ENCODE measurements around the gene MAN2A2.

MAN2A2 gene

DNA sequence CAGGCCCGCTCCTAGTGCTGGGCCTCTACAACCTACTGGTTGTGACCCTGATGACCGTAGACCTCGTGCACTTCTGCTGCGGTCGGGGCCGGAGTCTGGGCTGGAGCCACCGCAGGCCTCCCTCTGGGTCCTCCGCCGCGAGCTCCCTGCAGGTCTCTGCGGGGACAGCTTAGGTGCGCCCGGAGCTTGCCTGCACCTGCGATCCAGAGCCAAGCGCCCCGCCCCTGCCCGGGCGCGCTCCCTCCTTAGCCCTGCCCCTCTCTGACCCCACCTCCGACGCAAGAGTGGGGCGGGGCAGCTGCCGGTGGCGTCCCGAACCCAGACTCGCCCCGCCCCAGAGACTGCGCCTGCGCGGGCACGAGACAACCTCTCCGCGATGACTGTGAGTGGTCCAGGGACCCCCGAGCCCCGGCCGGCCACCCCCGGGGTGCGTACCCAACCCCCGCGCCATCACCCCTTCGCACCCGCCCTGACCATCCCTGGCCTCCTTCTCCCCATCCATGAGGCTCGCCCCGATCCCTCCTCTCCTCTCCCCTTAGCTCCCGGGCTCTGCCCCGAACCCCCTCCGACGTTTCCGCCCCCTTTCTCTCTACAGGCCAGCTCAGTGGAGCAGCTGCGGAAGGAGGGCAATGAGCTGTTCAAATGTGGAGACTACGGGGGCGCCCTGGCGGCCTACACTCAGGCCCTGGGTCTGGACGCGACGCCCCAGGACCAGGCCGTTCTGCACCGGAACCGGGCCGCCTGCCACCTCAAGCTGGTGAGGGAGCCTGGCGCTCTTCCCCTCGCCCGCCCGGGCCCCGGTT lies 32.0 kb downstream of the MAN2A2 start, which contains the start of gene UNC45A:
Gene UNC45A (plus strand): TSS at position 337 of the 803 bp plus-strand sequence. CDS start 40 bp downstream, at position 377.
- CTCF ChIA-PET, result interaction anchor here (0.5 to 8.1 kb wide), 18 partner anchors 9 to 615 kb away, joined by 3 to 160 read pairs (median 6); partner anchors contain the start of genes MAN2A2 and RCCD1
- Mint-ChIP-seq H3K9me3 (no peaks in the 10 kb centered on the region), H3K4me3 (peak within 1 kb of the TSS; percentile 83), H3K27me3 (no peaks in the 10 kb centered on the region), H3K27ac (peak within 1 kb of the TSS; percentile 100), H3K4me1 (peaks cover 54% of the 10 kb centered on the region), H3K36me3 (peaks cover 24% of the 10 kb centered on the region)
- peak; percentile 97 for DNase-seq

DNA sequence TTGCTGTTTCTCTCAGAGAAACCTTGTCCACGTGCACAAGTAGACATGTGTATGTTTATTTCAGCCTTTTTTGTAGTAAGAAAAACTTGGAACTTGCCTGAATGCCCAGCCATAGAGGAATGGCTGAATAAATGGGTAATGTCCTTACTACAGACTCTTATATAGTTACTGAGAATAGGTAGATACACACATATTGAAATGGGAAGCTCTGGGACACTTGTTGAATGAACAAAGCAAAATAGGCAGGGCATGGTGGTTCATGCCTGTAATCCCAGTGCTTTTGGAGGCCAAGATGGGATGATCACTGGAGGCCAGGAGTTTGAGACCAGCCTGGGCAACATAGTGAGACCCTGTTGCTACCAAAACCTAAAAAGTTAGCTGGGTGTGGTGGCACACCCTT lies 33.7 kb downstream of the MAN2A2 start:
- CTCF ChIA-PET, result interaction anchor here (2.1 to 8.1 kb wide), 3 partner anchors 18 to 112 kb away, joined by 7 to 160 read pairs (median 77); partner anchors contain the start of genes MAN2A2 and RCCD1
- H3K36me3 Mint-ChIP-seq, result peaks cover 32% of the 10 kb centered on the region

GRCh38 chr15:90938261-90938660 lies 35.2 kb downstream of the MAN2A2 start:
- CTCF ChIA-PET, result no interaction called here
- H3K4me3 Mint-ChIP-seq, result no peak overlapping the region

More for the DNA sequence above, 33.7 kb downstream of the MAN2A2 start:
- H3K27ac Mint-ChIP-seq, result no peak overlapping the region
- no peaks in the 10 kb centered on the region for H3K27me3 Mint-ChIP-seq
- peak overlapping the region; percentile 83 for H3K4me3 Mint-ChIP-seq
- DNase-seq, result no peak
- H3K4me1 Mint-ChIP-seq, result peaks cover 40% of the 10 kb centered on the region
- no peaks in the 10 kb centered on the region for H3K9me3 Mint-ChIP-seq

GRCh38 chr15:90939756-90940155 lies 36.7 kb downstream of the MAN2A2 start:
- peaks cover 16% of the 10 kb centered on the region for H3K4me1 Mint-ChIP-seq
- no peaks in the 10 kb centered on the region for H3K9me3 Mint-ChIP-seq
- peaks cover 48% of the 10 kb centered on the region for H3K36me3 Mint-ChIP-seq
- no peaks in the 10 kb centered on the region for H3K27me3 Mint-ChIP-seq
- H3K27ac Mint-ChIP-seq, result no peak overlapping the region
- CTCF ChIA-PET, result interaction anchor here (0.7 to 1.3 kb wide), 4 partner anchors 8 to 444 kb away, joined by 3 to 5 read pairs (median 4); no protein-coding TSS in a partner anchor
- DNase-seq, result no peak
- H3K4me3 Mint-ChIP-seq, result no peak overlapping the region

More at GRCh38 chr15:90938261-90938660, 35.2 kb downstream of the MAN2A2 start:
- no peaks in the 10 kb centered on the region for H3K9me3 Mint-ChIP-seq
- H3K36me3 Mint-ChIP-seq, result peaks cover 42% of the 10 kb centered on the region
- no peaks in the 10 kb centered on the region for H3K27me3 Mint-ChIP-seq
- no peak for DNase-seq
- no peak overlapping the region for H3K27ac Mint-ChIP-seq
- peaks cover 31% of the 10 kb centered on the region for H3K4me1 Mint-ChIP-seq

DNA sequence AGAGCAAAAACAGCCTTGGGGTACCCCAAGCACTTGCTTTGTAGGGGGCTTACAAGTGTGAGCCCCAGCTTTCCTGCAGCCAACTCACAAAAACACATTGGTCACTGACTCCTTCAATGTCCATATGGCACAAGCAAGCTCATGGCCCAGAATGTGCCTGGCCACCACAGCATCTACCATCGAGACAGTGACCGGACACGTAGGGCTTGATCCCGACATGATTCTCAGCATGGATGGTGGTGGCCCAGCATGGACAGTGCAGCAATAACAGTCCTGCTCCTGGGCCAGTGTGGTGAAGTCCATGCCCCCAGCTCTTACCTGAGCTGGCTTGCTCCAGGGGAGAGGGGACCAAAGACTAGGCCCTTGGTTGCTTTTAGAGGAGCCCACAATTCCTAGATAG lies 37.9 kb downstream of the MAN2A2 start:
- Mint-ChIP-seq H3K27ac (no peak overlapping the region), H3K27me3 (no peaks in the 10 kb centered on the region), H3K36me3 (peaks cover 52% of the 10 kb centered on the region), H3K9me3 (no peaks in the 10 kb centered on the region), H3K4me1 (peaks cover 11% of the 10 kb centered on the region), H3K4me3 (no peak overlapping the region)
- CTCF ChIA-PET, result interaction anchor here (0.9 kb wide), 1 partner anchor 16 kb away, joined by 4 read pairs; no protein-coding TSS in a partner anchor
- no peak for DNase-seq

DNA sequence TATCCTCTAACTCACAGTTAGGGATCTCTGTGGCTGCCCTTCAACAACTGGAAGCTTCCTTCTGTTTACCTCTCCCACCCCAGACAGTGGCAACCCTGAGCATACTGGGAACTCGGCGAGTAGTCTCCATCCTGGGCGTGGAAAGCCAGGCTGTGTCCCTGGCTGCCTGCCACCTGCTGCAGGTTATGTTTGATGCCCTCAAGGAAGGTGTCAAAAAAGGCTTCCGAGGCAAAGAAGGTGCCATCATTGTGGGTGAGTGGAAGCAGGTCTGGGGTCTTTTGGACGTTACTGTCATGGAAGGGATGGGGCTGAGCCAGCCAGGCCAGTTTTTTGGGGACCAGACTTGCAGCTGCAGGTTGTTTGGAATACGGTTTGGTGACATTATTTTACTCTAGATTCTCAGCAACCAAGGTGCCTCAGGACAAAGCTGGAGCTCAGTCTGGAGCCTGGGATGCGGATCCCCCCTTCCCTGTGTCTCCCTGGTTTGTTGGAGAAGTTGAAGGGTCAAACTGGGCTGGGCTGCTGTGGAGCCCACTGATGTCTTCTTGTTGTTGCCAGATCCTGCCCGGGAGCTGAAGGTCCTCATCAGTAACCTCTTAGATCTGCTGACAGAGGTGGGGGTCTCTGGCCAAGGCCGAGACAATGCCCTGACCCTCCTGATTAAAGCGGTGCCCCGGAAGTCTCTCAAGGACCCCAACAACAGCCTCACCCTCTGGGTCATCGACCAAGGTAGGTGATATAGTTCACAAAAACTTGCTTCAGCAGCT lies 39.4 kb downstream of the MAN2A2 start:
- CTCF ChIA-PET, result interaction anchor here (0.8 to 1.3 kb wide), 3 partner anchors 10 to 107 kb away, joined by 3 to 4 read pairs (median 3); partner anchors contain the start of gene HDDC3
- no peaks in the 10 kb centered on the region for H3K4me1 Mint-ChIP-seq
- no peak overlapping the region for H3K4me3 Mint-ChIP-seq
- no peak overlapping the region for H3K27ac Mint-ChIP-seq
- H3K27me3 Mint-ChIP-seq, result no peaks in the 10 kb centered on the region
- peaks cover 52% of the 10 kb centered on the region for H3K36me3 Mint-ChIP-seq
- no peaks in the 10 kb centered on the region for H3K9me3 Mint-ChIP-seq
- DNase-seq, result no peak

DNA sequence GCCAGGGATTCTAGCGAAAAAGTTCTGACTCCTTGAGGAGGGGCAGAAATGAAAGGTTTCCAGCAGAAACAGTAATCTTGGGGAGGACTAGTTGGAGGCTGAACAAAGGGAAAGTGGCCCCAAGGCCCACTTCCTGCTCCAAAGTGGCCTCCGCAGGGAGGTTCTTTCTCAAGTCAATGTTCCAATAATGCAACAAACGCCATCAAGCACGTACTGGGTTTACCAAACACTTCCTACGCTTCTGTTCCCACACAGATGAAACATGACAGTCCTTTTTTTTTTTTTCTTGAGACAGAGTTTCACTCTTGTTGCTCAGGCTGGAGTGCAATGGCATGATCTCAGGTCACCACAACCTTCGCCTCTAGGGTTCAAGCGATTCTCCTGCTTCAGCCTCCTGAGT lies 42.0 kb downstream of the MAN2A2 start:
- Mint-ChIP-seq H3K4me1 (no peaks in the 10 kb centered on the region), H3K4me3 (no peak overlapping the region), H3K27me3 (no peaks in the 10 kb centered on the region), H3K36me3 (peaks cover 54% of the 10 kb centered on the region), H3K27ac (no peak overlapping the region), H3K9me3 (no peaks in the 10 kb centered on the region)
- CTCF ChIA-PET, result interaction anchor here (0.6 to 1.2 kb wide), 2 partner anchors 14 to 105 kb away, joined by 3 read pairs; no protein-coding TSS in a partner anchor
- DNase-seq, result no peak

GRCh38 chr15:90946538-90946937 lies 43.4 kb downstream of the MAN2A2 start:
- CTCF ChIA-PET, result interaction anchor here (1.2 to 3.2 kb wide), 2 partner anchors 12 to 103 kb away, joined by 3 to 16 read pairs; partner anchors contain the start of gene UNC45A
- Mint-ChIP-seq H3K36me3 (peaks cover 49% of the 10 kb centered on the region), H3K27me3 (no peaks in the 10 kb centered on the region), H3K27ac (no peak overlapping the region), H3K4me1 (no peaks in the 10 kb centered on the region), H3K4me3 (no peak overlapping the region), H3K9me3 (no peaks in the 10 kb centered on the region)
- no peak for DNase-seq

DNA sequence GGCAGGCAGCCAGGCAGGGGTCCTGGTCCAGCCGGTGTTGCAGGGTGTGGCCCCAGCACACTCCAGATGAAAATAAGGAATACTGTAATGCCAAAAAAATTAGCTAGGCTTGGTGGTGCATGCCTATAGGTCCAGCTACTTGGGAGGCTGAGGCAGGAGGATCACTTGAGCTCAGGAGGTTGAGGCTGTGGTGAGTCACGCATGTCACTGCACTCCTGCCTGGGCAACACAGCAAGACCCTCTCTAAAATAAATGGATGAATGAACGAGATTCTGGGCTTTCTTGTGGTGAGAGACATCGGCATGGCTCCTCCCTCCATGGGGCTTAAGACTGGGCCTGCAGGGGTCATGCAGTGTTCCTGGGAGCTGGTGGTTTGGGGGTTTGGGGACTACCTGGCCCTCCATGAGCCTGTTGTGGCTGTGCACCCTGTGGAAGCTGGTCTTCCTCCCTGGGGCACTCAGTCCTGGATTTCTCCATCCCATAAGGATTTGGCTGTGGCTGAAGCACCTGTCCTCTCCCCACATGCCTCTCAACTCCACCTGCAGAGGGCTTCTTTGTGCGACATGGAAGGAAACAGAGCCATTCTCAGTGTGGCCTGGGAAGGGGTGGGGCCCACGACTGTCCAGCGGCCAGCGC lies 44.0 kb downstream of the MAN2A2 start:
- Mint-ChIP-seq H3K27ac (no peak overlapping the region), H3K27me3 (no peaks in the 10 kb centered on the region), H3K36me3 (peaks cover 53% of the 10 kb centered on the region), H3K9me3 (no peaks in the 10 kb centered on the region), H3K4me3 (no peak overlapping the region), H3K4me1 (no peaks in the 10 kb centered on the region)
- DNase-seq, result no peak
- CTCF ChIA-PET, result interaction anchor here (3.2 kb wide), 1 partner anchor 12 kb away, joined by 16 read pairs; the partner anchor contains the start of gene UNC45A

DNA sequence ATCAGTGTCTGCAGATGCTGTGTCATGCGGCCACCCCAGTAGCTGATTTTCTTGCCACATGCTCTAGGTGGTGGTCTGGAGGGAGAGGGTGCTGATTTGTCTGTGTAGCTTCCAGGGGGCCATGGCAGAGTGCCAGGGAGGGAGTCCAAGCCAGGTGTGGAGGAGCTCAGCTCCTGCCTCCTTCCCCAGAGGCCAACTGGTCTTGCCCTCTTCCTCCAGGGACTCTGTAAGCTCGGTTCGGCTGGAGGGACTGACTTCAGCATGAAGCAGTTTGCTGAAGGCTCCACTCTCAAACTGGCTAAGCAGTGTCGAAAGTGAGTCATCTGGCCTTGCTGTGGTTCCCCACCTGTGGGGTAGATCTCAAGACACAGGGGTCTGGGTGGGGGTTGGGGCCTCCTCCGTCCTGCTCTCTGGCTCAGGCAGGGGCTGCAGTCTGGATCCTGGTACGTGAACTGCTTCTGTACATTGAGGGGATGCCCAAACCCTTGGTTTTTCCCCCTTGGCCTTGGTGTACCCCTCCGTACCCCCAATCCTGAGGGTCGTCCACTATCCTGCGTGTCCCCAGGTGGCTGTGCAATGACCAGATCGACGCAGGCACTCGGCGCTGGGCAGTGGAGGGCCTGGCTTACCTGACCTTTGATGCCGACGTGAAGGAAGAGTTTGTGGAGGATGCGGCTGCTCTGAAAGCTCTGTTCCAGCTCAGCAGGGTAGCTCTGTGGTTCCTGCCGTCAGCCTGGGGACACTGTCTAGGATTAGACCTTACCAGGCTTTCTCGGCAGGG lies 44.7 kb downstream of the MAN2A2 start:
- H3K27ac Mint-ChIP-seq, result no peak overlapping the region
- CTCF ChIA-PET, result interaction anchor here (1.1 to 3.2 kb wide), 3 partner anchors 13 to 102 kb away, joined by 3 to 16 read pairs (median 5); partner anchors contain the start of genes HDDC3 and UNC45A
- no peaks in the 10 kb centered on the region for H3K9me3 Mint-ChIP-seq
- H3K27me3 Mint-ChIP-seq, result no peaks in the 10 kb centered on the region
- DNase-seq, result no peak
- H3K4me3 Mint-ChIP-seq, result no peak overlapping the region
- no peaks in the 10 kb centered on the region for H3K4me1 Mint-ChIP-seq
- H3K36me3 Mint-ChIP-seq, result peaks cover 52% of the 10 kb centered on the region

DNA sequence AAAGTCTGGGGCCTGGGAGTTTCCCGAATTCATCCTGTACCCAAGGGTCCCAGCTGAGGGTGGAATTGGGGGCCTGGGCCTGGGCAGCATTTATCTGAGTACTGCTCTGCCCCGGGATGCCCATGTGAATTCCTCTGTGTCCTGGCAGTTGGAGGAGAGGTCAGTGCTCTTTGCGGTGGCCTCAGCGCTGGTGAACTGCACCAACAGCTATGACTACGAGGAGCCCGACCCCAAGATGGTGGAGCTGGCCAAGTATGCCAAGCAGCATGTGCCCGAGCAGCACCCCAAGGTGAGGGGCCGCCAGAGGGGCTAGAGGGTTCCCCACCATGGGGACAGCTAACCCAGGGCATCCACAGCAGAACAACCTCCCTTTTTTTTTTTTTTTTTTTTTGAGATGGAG lies 45.4 kb downstream of the MAN2A2 start:
- Mint-ChIP-seq H3K4me1 (peaks cover 2% of the 10 kb centered on the region), H3K27ac (no peak overlapping the region), H3K4me3 (no peak overlapping the region), H3K27me3 (no peaks in the 10 kb centered on the region), H3K9me3 (no peaks in the 10 kb centered on the region), H3K36me3 (peaks cover 55% of the 10 kb centered on the region)
- DNase-seq, result no peak
- CTCF ChIA-PET, result interaction anchor here (1.1 to 3.2 kb wide), 3 partner anchors 14 to 101 kb away, joined by 3 to 16 read pairs (median 5); partner anchors contain the start of genes HDDC3 and UNC45A

DNA sequence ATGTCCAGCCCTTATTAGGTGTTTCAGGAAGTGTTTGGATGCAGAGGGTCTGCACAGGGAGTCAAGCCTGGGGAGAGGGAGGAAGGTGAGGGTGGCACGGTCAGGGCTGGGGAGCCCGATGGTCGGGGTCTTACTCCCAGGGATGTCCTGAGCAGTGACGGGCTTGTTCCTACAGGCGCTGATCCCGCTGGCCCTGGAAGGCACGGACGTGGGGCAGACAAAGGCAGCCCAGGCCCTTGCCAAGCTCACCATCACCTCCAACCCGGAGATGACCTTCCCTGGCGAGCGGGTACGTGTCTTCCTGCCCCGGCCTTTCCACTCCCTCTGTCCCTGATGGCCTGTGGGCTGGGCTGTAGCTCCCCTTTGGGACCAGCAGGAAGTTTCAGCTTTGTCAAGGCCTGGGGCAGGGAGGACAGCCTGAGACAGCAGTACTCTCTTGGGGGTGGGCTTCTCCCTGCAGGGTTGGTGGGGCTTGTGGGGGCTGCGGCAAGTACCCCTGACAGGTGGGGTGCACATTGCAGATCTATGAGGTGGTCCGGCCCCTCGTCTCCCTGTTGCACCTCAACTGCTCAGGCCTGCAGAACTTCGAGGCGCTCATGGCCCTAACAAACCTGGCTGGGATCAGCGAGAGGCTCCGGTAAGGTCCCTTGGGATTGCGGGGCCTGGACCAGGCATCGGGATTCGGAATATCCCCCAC lies 47.0 kb downstream of the MAN2A2 start:
- peaks cover 11% of the 10 kb centered on the region for H3K4me1 Mint-ChIP-seq
- H3K4me3 Mint-ChIP-seq, result no peak overlapping the region
- H3K27ac Mint-ChIP-seq, result no peak overlapping the region
- no peak for DNase-seq
- CTCF ChIA-PET, result interaction anchor here (3.2 kb wide), 1 partner anchor 15 kb away, joined by 16 read pairs; the partner anchor contains the start of gene UNC45A
- H3K9me3 Mint-ChIP-seq, result no peaks in the 10 kb centered on the region
- peaks cover 52% of the 10 kb centered on the region for H3K36me3 Mint-ChIP-seq
- no peaks in the 10 kb centered on the region for H3K27me3 Mint-ChIP-seq
